ENCODE results near the gene MOB3A.
A peak's percentile ranks its signal among the peaks of the same experiment; 100 is the strongest.

MOB3A gene

DNA sequence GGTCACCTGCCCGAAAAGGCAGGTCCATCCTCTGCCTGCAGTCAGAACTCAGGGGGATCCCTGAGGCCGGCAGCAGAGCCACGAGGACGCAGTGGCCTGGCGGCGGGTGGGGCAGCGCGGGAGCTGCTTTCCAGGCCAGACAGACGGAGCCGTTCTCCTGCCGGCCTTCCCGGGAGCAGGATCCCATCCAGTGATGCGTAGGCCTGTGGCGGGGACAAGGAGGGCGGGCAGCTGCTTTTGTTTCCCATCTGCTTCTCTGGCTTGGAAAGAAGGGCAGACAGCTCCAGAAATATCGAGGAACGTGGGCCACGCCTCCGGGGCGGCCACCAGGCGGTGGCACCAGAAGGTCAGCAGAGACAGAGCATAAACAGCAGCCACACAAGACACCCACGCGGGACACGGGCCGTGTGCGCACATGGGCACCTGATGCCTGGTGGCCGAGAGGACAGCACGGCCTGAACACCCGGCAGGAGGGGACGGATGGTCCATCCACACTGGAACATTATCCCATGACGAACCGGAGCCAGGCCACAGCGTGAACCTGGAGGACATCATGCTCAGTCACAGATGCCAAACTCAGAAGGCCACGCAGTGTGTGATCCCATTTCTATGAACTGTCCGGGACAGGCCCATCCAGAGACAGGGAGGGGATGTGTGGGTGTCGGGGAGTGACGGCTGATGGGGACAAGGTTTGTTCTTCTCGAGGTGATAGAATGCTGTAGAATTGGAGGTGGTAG, 31.2 kb downstream of the MOB3A start:
- no peak for DNase-seq (ENCODE audit: low read depth)
- TF ChIP-seq, protein P1, sequence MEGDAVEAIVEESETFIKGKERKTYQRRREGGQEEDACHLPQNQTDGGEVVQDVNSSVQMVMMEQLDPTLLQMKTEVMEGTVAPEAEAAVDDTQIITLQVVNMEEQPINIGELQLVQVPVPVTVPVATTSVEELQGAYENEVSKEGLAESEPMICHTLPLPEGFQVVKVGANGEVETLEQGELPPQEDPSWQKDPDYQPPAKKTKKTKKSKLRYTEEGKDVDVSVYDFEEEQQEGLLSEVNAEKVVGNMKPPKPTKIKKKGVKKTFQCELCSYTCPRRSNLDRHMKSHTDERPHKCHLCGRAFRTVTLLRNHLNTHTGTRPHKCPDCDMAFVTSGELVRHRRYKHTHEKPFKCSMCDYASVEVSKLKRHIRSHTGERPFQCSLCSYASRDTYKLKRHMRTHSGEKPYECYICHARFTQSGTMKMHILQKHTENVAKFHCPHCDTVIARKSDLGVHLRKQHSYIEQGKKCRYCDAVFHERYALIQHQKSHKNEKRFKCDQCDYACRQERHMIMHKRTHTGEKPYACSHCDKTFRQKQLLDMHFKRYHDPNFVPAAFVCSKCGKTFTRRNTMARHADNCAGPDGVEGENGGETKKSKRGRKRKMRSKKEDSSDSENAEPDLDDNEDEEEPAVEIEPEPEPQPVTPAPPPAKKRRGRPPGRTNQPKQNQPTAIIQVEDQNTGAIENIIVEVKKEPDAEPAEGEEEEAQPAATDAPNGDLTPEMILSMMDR (IDR thresholded peaks at IDR 0.05; ENCODE audit: insufficient read depth, low read depth, low read length, missing control alignments), result no peak
- H3K4me3 ChIP-seq (ENCODE audit: low read length), result no peak overlapping the region

DNA sequence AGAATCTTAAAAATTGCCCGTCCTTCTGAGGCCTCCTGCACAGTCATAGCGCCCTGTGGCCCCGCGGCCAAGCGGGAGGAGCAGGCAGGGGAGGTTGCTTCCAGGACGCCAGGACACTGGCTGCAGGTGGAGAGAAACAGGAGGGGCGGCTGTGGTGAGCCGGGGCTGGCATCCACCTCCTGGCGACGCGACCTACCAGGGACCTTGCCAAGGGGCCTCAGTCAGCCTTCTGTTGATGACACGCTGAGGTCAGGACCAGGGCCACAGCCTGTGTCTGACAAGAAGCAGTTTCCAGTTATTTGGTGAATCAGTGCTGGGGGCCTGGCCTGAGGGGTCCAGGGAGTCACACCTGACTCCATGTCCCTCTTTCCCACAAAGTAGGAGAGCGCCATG, 31.7 kb downstream of the MOB3A start:
- no peak for DNase-seq (ENCODE audit: low read depth)
- TF ChIP-seq, protein P1 (IDR thresholded peaks at IDR 0.05; ENCODE audit: insufficient read depth, low read depth, low read length, missing control alignments), result no peak
- no peak overlapping the region for H3K4me3 ChIP-seq (ENCODE audit: low read length)

DNA sequence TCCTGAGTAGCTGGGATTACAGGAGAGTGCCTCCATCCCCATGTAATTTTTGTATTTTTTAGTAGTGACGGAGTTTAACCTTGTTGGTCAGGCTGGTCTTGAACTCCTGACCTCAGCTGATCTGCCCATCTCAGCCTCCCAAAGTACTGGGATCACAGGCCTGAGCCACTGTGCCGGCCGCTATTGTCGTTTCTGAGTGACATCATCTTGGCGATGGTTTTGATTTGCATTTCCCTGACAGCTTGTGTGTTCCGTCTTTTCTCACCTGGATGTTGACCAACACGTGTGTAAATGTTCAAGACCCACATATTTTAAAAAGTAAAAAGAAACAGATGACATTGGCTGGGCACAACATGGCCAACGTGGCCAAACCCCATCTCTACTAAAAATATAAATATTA, 32.3 kb downstream of the MOB3A start:
- H3K4me3 ChIP-seq (ENCODE audit: low read length), result no peak overlapping the region
- TF ChIP-seq, protein P1 (IDR thresholded peaks at IDR 0.05; ENCODE audit: insufficient read depth, low read depth, low read length, missing control alignments), result no peak

DNA sequence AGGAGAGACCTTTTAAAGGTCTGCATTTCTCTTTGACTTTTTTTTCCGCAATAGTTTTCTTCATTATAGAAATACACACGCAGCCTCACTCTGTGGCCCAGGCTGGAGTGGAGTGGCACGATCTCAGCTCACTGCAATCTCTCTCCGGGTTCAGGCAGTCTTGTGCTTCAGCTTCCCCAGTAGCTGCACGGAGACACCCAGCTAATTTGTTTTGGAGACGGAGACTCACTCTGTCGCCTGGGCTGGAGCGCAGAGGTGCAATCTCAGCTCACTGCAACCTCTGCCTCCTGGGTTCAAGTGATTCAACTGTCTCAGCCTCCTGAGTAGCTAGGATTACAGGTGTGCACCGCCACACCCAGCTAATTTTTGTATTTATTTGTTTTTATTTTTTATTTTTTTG, 33.4 kb downstream of the MOB3A start:
- no peak for DNase-seq (ENCODE audit: low read depth)
- no peak overlapping the region for H3K4me3 ChIP-seq (ENCODE audit: low read length)
- TF ChIP-seq, protein P1 (IDR thresholded peaks at IDR 0.05; ENCODE audit: insufficient read depth, low read depth, low read length, missing control alignments), result no peak

More for the DNA sequence above, 32.3 kb downstream of the MOB3A start:
- no peak for DNase-seq (ENCODE audit: low read depth)

- no peak for DNase-seq (ENCODE audit: low read depth)
- H3K4me3 ChIP-seq (ENCODE audit: low read length), result peak overlapping the region; percentile 61
- TF ChIP-seq, protein P1 (IDR thresholded peaks at IDR 0.05; ENCODE audit: insufficient read depth, low read depth, low read length, missing control alignments), result no peak
Measured at GRCh38 chr19:2062389-2062729, 33.8 kb downstream of the MOB3A start.

- DNase-seq (ENCODE audit: low read depth), result peak; percentile 99
- TF ChIP-seq, protein P1 (IDR thresholded peaks at IDR 0.05; ENCODE audit: insufficient read depth, low read depth, low read length, missing control alignments), result no peak
- H3K4me3 ChIP-seq (ENCODE audit: low read length), result peak overlapping the region; percentile 61
Measured at GRCh38 chr19:2061495-2062388, 34.4 kb downstream of the MOB3A start.

All from epithelial cell of esophagus (primary cell).